HG03460 (cell line): Measurements from ENCODE around the gene MED12L.

Experiments
- ATAC-seq: cut with Tn5 transposase; IDR thresholded peaks from one replicate; pipeline ENCODE4 v1.9.1; 2021; ENCODE audit not compliant: unreplicated experiment

Gene MED12L

GRCh38 chr3:151171145-151171757 lies 85.8 kb downstream of the MED12L start:
- peak; percentile 69 for ATAC-seq

- no peak for ATAC-seq
These were observed 88.9 kb downstream of the MED12L start for GRCh38 chr3:151174351-151174750.

- no peak for ATAC-seq
These were observed 90.5 kb downstream of the MED12L start for GRCh38 chr3:151175952-151176351.

- no peak for ATAC-seq
These were observed 92.9 kb downstream of the MED12L start for GRCh38 chr3:151178208-151178845.

GRCh38 chr3:151182349-151183079 lies 97.0 kb downstream of the MED12L start:
- ATAC-seq: no peak

GRCh38 chr3:151183265-151183671 lies 97.8 kb downstream of the MED12L start:
- ATAC-seq: no peak

- ATAC-seq: no peak
These were observed 105.6 kb downstream of the MED12L start for GRCh38 chr3:151191095-151191494.

- ATAC-seq: no peak
These were observed 107.1 kb downstream of the MED12L start for GRCh38 chr3:151192545-151192944.

- ATAC-seq: no peak
These were observed 110.4 kb downstream of the MED12L start for GRCh38 chr3:151195826-151196225.

- ATAC-seq: no peak
These were observed 111.0 kb downstream of the MED12L start for GRCh38 chr3:151196434-151196833.

- ATAC-seq: no peak
These were observed 111.8 kb downstream of the MED12L start for GRCh38 chr3:151197228-151197627.

- ATAC-seq: no peak
These were observed 112.7 kb downstream of the MED12L start for GRCh38 chr3:151197981-151198767.

- ATAC-seq: no peak
These were observed 113.4 kb downstream of the MED12L start for GRCh38 chr3:151198849-151199248.

- ATAC-seq: no peak
These were observed 114.3 kb downstream of the MED12L start for GRCh38 chr3:151199554-151200438.

GRCh38 chr3:151200586-151200985 lies 115.1 kb downstream of the MED12L start:
- ATAC-seq: no peak

- no peak for ATAC-seq
These were observed 115.7 kb downstream of the MED12L start for GRCh38 chr3:151201051-151201730.

- ATAC-seq: peak; percentile 88
These were observed 117.6 kb downstream of the MED12L start, which contains the start of gene GPR171 for GRCh38 chr3:151203051-151203420. GPR171 (minus strand) TSS chr3:151203216; CDS start chr3:151199386, 3,830 bp downstream.

GRCh38 chr3:151204530-151205402 lies 119.3 kb downstream of the MED12L start:
- no peak for ATAC-seq

GRCh38 chr3:151205482-151205881 lies 120.0 kb downstream of the MED12L start:
- no peak for ATAC-seq
